Endothelial cell of umbilical vein (primary cell): ENCODE data around the gene AMER3. TPM values are rescaled to one million over a fixed set of nuclear protein-coding genes. Genes with fewer than 3 reads are reported as not detected.

Experiments used
- BruUV-seq: library from RNA; stranded (reverse); fragments of 400-500 nt; replicated peaks from 2 replicates; lab custom pipeline; 2021; lab: Mats Ljungman, UMichigan
- CTCF ChIA-PET: fragments of 300-600, 350-600 bp; sonication (Branson Sonifier 250); formaldehyde crosslinking; loops from one replicate; lab custom pipeline; 2021; ENCODE audit warnings: antibody characterized with exemption, inconsistent platforms; lab: Charles Lee
- POLR2A ChIA-PET: fragments of 300-600, 350-600 bp; sonication (Branson Sonifier 250); formaldehyde crosslinking; loops from one replicate; lab custom pipeline; 2021; ENCODE audit warnings: antibody characterized with exemption, inconsistent platforms; lab: Charles Lee
- DNase-seq: peaks from one replicate; pipeline ENCODE4 v3.0.0-alpha.2; 2011; ENCODE audit warnings: low read depth, low spot score
- FAIRE-seq: peaks from 2 replicates; lab custom pipeline; 2011; peaks lifted over from hg19 to GRCh38; lab: Jason Lieb, UNC
- H2AFZ ChIP-seq: 2 replicates; pipeline ENCODE4 v1.6.0; 2012; ENCODE audit warnings: low read depth, low read length, control low read depth, inconsistent platforms
- H3K27ac ChIP-seq: 2 replicates; pipeline ENCODE4 v1.5.1; 2011; ENCODE audit warnings: low read depth, mild to moderate bottlenecking, control low read depth, low read length, moderate library complexity; ENCODE audit not compliant: insufficient read depth
- H3K27me3 ChIP-seq, 2 experiments: 2 replicates each; pipeline versions ENCODE4 v1.6.0 to v1.6.1; 2011; ENCODE audit warnings: low read length in 2 of 2, mixed read lengths in 1 of 2; ENCODE audit not compliant: control insufficient read depth in 2 of 2, insufficient read depth in 2 of 2
- H3K36me3 ChIP-seq, 2 experiments: 2 replicates in 1 of 2; 3 replicates in 1 of 2; pipeline ENCODE4 v1.5.1; 2011; ENCODE audit warnings: low read length in 2 of 2, mild to moderate bottlenecking in 1 of 2, moderate library complexity in 1 of 2; ENCODE audit not compliant: control insufficient read depth in 2 of 2, insufficient read depth in 2 of 2; ENCODE audit errors: extremely low read depth in 1 of 2
- H3K4me1 ChIP-seq: 3 replicates; pipeline ENCODE4 v1.5.1; 2011; ENCODE audit warnings: mild to moderate bottlenecking, low read length; ENCODE audit not compliant: control insufficient read depth, insufficient read depth; ENCODE audit errors: extremely low read depth
- H3K4me2 ChIP-seq: 2 replicates; pipeline ENCODE4 v1.6.1; 2011; ENCODE audit warnings: low read length, control low read depth, mixed read lengths; ENCODE audit not compliant: insufficient read depth
- H3K4me3 ChIP-seq, 3 experiments: fragments of 200-600 bp in 1 of 3; sonication (generic), shearing (Covaris generic) in 1 of 3; replicated peaks in 1 of 3; 2 replicates each; pipeline ENCODE4 v1.5.1; 2011 to 2016; ENCODE audit warnings: control low read depth in 3 of 3, low read length in 3 of 3, mild to moderate bottlenecking in 2 of 3, inconsistent platforms in 1 of 3, low read depth in 1 of 3, moderate library complexity in 1 of 3; ENCODE audit not compliant: insufficient read depth in 1 of 3
- H3K79me2 ChIP-seq: 2 replicates; pipeline ENCODE4 v1.6.0; 2012; ENCODE audit warnings: low read length, inconsistent platforms; ENCODE audit not compliant: control insufficient read depth, insufficient read depth
- H3K9ac ChIP-seq: replicated peaks from 2 replicates; pipeline ENCODE3; 2011; ENCODE audit warnings: low read length, control low read depth; ENCODE audit not compliant: insufficient read depth; ENCODE audit errors: extremely low read depth
- H3K9me1 ChIP-seq: replicated peaks from 3 replicates; pipeline ENCODE4 v1.6.0; 2011; ENCODE audit warnings: mild to moderate bottlenecking, low read length; ENCODE audit not compliant: control insufficient read depth, insufficient read depth; ENCODE audit errors: extremely low read depth
- H3K9me3 ChIP-seq: replicated peaks from 2 replicates; pipeline ENCODE4 v1.5.1; 2012; ENCODE audit warnings: low read length, inconsistent platforms; ENCODE audit not compliant: control insufficient read depth, insufficient read depth
- H4K20me1 ChIP-seq: replicated peaks from 2 replicates; pipeline ENCODE3; 2011; ENCODE audit warnings: mild to moderate bottlenecking, low read length; ENCODE audit not compliant: control insufficient read depth, insufficient read depth; ENCODE audit errors: extremely low read depth
- CTCF ChIP-seq, 2 donors: IDR thresholded peaks; 1 replicate in 1 of 2; 2 replicates in 1 of 2; pipeline ENCODE4 v1.5.1; 2011; ENCODE audit warnings: low read length in 2 of 2, mild to moderate bottlenecking in 2 of 2, moderate library complexity in 2 of 2, control low read depth in 1 of 2, inconsistent platforms in 1 of 2, low read depth in 1 of 2; ENCODE audit not compliant: insufficient read depth in 1 of 2; ENCODE audit errors: extremely low read depth in 1 of 2
- EZH2 ChIP-seq: IDR thresholded peaks from 2 replicates; pipeline ENCODE4 v1.6.1; 2012; ENCODE audit warnings: borderline replicate concordance, low read depth, mild to moderate bottlenecking, moderate library complexity, low read length, inconsistent platforms; ENCODE audit not compliant: severe bottlenecking
- FOS ChIP-seq: IDR thresholded peaks from 2 replicates; pipeline ENCODE4 v1.6.1; 2011; ENCODE audit warnings: mild to moderate bottlenecking, low read length, moderate library complexity, borderline replicate concordance; ENCODE audit not compliant: insufficient read depth
- GATA2 ChIP-seq: IDR thresholded peaks from 2 replicates; pipeline ENCODE4 v1.7.0; 2011; ENCODE audit warnings: low read depth, mild to moderate bottlenecking, moderate library complexity, mixed read lengths, low read length; ENCODE audit not compliant: insufficient read length, insufficient read depth
- JUN ChIP-seq: IDR thresholded peaks from 2 replicates; pipeline ENCODE4 v1.6.1; 2011; ENCODE audit warnings: borderline replicate concordance, low read depth; ENCODE audit not compliant: insufficient read length, insufficient read depth
- MAX ChIP-seq: IDR thresholded peaks from 2 replicates; pipeline ENCODE4 v1.6.1; 2011; ENCODE audit not compliant: insufficient read depth, insufficient read length
- MYC ChIP-seq: IDR thresholded peaks from one replicate; pipeline ENCODE4 v1.6.1; 2011; ENCODE audit warnings: mild to moderate bottlenecking, low read depth, low read length
- POLR2A ChIP-seq: IDR thresholded peaks from 2 replicates; pipeline ENCODE4 v1.6.1; 2012; ENCODE audit warnings: low read depth, mild to moderate bottlenecking, control low read depth, low read length
- POLR2AphosphoS5 ChIP-seq: IDR thresholded peaks from 2 replicates; pipeline ENCODE4 v1.6.1; 2012; ENCODE audit warnings: low read depth, mild to moderate bottlenecking, control low read depth, low read length, moderate library complexity; ENCODE audit not compliant: insufficient read depth
- dilution Hi-C: fragments of 300-500 bp; cut with MboI; formaldehyde crosslinking; loops from one replicate; pipeline ENCODE4 v1.15.0; 2019; ENCODE audit warnings: low sequenced_read_pairs; ENCODE audit not compliant: extremely low pct_ligation_motif_present
- intact Hi-C: fragments of 100-400 bp; cut with micrococcal nuclease; formaldehyde crosslinking; loops from one replicate; pipeline ENCODE4 v1.10.0; 2022
- polyA plus RNA-seq, 4 experiments: library from polyadenylated mRNA; depleted of rRNA in 3 of 4; stranded (reverse) in 3 of 4; unstranded in 1 of 4; fragments of >200 nt; gene quantifications; 2 replicates each; pipeline versions ENCODE4 v1.2.1 to v1.2.3, GENCODE V29; 2011 to 2012; ENCODE audit warnings: missing spikeins in 1 of 4
- total RNA-seq: library from RNA; stranded (reverse); gene quantifications from 2 replicates; pipeline ENCODE4 v1.2.3, GENCODE V29; 2021

The AMER3 gene
- total and polyA plus RNA-seq, 2 donors (not counting 3 experiments of a cell fraction or from before 2014, with no cell fraction given) = not detected

GRCh38 chr2:130720036-130720435 is 35.3 kb upstream of the AMER3 start:
- dilution Hi-C loops = no loop called here
- ChIA-PET CTCF (no interaction called here), POLR2A (no interaction called here)
- no peak for FAIRE-seq
- no peak for DNase-seq
- Histone ChIP-seq H3K36me3 (no peaks in the 10 kb centered on the region), H3K79me2 (no peaks in the 10 kb centered on the region), H3K9ac (no peak overlapping the region), H3K9me1 (no peaks in the 10 kb centered on the region), H3K27ac (no peak overlapping the region), H3K27me3 (no peaks in the 10 kb centered on the region), H3K4me2 (no peak overlapping the region), H2AFZ (no peak overlapping the region), H3K4me1 (no peaks in the 10 kb centered on the region), H3K4me3 (no peak overlapping the region), H3K9me3 (no peaks in the 10 kb centered on the region), H4K20me1 (no peaks in the 10 kb centered on the region)
- no TSS peak for BruUV-seq
- intact Hi-C loops = loop anchor here (10.0 kb wide), 1 partner anchor 365 kb away; the partner anchor contains the start of gene PTPN18
- no peak for TF ChIP-seq JUN
- TF ChIP-seq FOS = no peak
- no peak for TF ChIP-seq CTCF (IDR thresholded peaks at IDR 0.05; ENCODE audit: extremely low read depth in 1 of 2, insufficient read depth in 1 of 2, low read depth in 1 of 2, low read length in 2 of 2)
- TF ChIP-seq MYC = no peak
- TF ChIP-seq EZH2 = no peak
- TF ChIP-seq MAX = no peak
- TF ChIP-seq POLR2A = no peak
- no peak for TF ChIP-seq POLR2AphosphoS5
- no peak for TF ChIP-seq GATA2
